ENCODE results near the gene BOLA1.
"Not testable (repeated sequence)": the region's sequence is repeated elsewhere in the genome, so short reads cannot be mapped to it uniquely, and the experiment has no call there.

GRCh38 chr1:149860271-149860670, 39.1 kb upstream of the BOLA1 start:
- not testable (repeated sequence) for TF ChIP-seq POLR2A, SPI1, POLR2AphosphoS5, TAF1 (IDR thresholded peaks at IDR 0.05; ENCODE audit: low read depth, low read length)

Measured in GM12891 (cell line).